K562 (cell line): Measurements from ENCODE around the gene TP63. TPM values are rescaled to one million over a fixed set of nuclear protein-coding genes. Genes with fewer than 3 reads are reported as not detected.

Source experiments
- ATAC-seq: fragments of 200-7000 bp; cut with Tn5 transposase; 3 replicates; pipeline ENCODE4 v1.9.1; 2020; ENCODE audit warnings: moderate library complexity
- BruUV-seq: library from RNA; stranded (reverse); fragments of 400-500 nt; replicated peaks from 2 replicates; lab custom pipeline; 2021; lab: Mats Ljungman, UMichigan
- CTCF ChIA-PET: fragments of 300-600 bp; formaldehyde crosslinking; extraction: SDS; loops from one replicate; lab custom pipeline; 2021; ENCODE audit warnings: low intra/inter-chr PET ratio; lab: Yijun Ruan, JAX
- POLR2A ChIA-PET: fragments of 300-600, 350-650 bp; sonication (Branson Sonifier 250); formaldehyde crosslinking; extraction: SDS; loops from one replicate; lab custom pipeline; 2021; ENCODE audit warnings: antibody characterized with exemption, inconsistent platforms; lab: Yijun Ruan, JAX
- DNase-seq, 4 experiments: peaks; one replicate each; pipeline versions ENCODE4 v3.0.0 to v3.0.0-alpha.2; 2011 to 2018; ENCODE audit warnings: low spot score in 3 of 4, mixed read lengths in 3 of 4; ENCODE audit errors: extremely low read depth in 1 of 4
- FAIRE-seq: peaks from 2 replicates; lab custom pipeline; 2011; peaks lifted over from hg19 to GRCh38; lab: Jason Lieb, UNC
- H2AFZ ChIP-seq: 2 replicates; pipeline ENCODE4 v1.6.0; 2011; ENCODE audit warnings: low read depth, low read length, control low read depth, inconsistent platforms
- H3K27ac ChIP-seq: fragments of 200-600 bp; 3 replicates; pipeline ENCODE4 v1.8.0; 2011; ENCODE audit warnings: low read depth, mild to moderate bottlenecking, control low read depth, inconsistent platforms, low read length, moderate library complexity, mixed read lengths; ENCODE audit errors: extremely low read depth
- H3K27me3 ChIP-seq, 2 experiments: fragments of 300-600 bp in 1 of 2; 2 replicates in 1 of 2; 3 replicates in 1 of 2; pipeline versions ENCODE4 v1.6.0 to v1.8.0; 2011; ENCODE audit warnings: inconsistent platforms in 2 of 2, low read length in 2 of 2, mild to moderate bottlenecking in 1 of 2, mixed read lengths in 1 of 2, moderate library complexity in 1 of 2; ENCODE audit not compliant: control insufficient read depth in 2 of 2, insufficient read depth in 2 of 2
- H3K36me3 ChIP-seq: fragments of 300-600 bp; 3 replicates; pipeline ENCODE4 v1.8.0; 2011; ENCODE audit warnings: mild to moderate bottlenecking, low read length, inconsistent platforms; ENCODE audit not compliant: control insufficient read depth, insufficient read depth
- H3K4me1 ChIP-seq, 2 experiments: fragments of 200-600 bp in 1 of 2; replicated peaks in 1 of 2; 2 replicates in 1 of 2; 3 replicates in 1 of 2; pipeline versions ENCODE4 v1.5.1 to v1.8.0; 2011; ENCODE audit warnings: inconsistent platforms in 2 of 2, low read length in 2 of 2, mild to moderate bottlenecking in 1 of 2, mixed read lengths in 1 of 2, moderate library complexity in 1 of 2; ENCODE audit not compliant: control insufficient read depth in 2 of 2, insufficient read depth in 2 of 2
- H3K4me2 ChIP-seq: 2 replicates; pipeline ENCODE4 v1.6.1; 2011; ENCODE audit warnings: low read length, control low read depth, inconsistent platforms, mixed read lengths; ENCODE audit not compliant: insufficient read depth
- H3K4me3 ChIP-seq: fragments of 200-600 bp; sonication (generic), shearing (Covaris generic); 2 replicates; pipeline ENCODE4 v1.5.1; 2016; ENCODE audit warnings: control low read depth, inconsistent platforms
- H3K79me2 ChIP-seq: fragments of 200-600 bp; 3 replicates; pipeline ENCODE4 v1.8.0; 2011; ENCODE audit warnings: low read length, inconsistent platforms; ENCODE audit not compliant: control insufficient read depth, insufficient read depth
- H3K9ac ChIP-seq, 2 experiments: 2 replicates each; pipeline versions ENCODE4 v1.6.0 to v1.6.1; 2011; ENCODE audit warnings: low read depth in 2 of 2, low read length in 2 of 2, control low read depth in 1 of 2, inconsistent platforms in 1 of 2, mild to moderate bottlenecking in 1 of 2, mixed read lengths in 1 of 2; ENCODE audit not compliant: insufficient read depth in 1 of 2
- H3K9me1 ChIP-seq: one replicate; pipeline ENCODE4 v1.6.0; 2011; ENCODE audit warnings: inconsistent platforms, mild to moderate bottlenecking, low read length, moderate library complexity; ENCODE audit not compliant: control insufficient read depth, insufficient read depth
- H3K9me3 ChIP-seq: replicated peaks from 2 replicates; pipeline ENCODE4 v1.5.1; 2011; ENCODE audit warnings: low read depth, low read length, inconsistent platforms; ENCODE audit not compliant: control insufficient read depth, insufficient read depth
- H4K20me1 ChIP-seq: replicated peaks from 2 replicates; pipeline ENCODE4 v1.6.1; 2011; ENCODE audit warnings: low read length, inconsistent platforms, mixed read lengths; ENCODE audit not compliant: control insufficient read depth, insufficient read depth
- CBX1 ChIP-seq: sonication (generic); IDR thresholded peaks from 2 replicates; pipeline ENCODE4 v1.6.1; 2016; ENCODE audit warnings: antibody characterized with exemption, low read depth, mild to moderate bottlenecking
- CBX3 ChIP-seq, 2 experiments: IDR thresholded peaks; 1 replicate in 1 of 2; 2 replicates in 1 of 2; pipeline ENCODE4 v1.6.1; 2012; ENCODE audit warnings: inconsistent platforms in 2 of 2, low read length in 2 of 2, borderline replicate concordance in 1 of 2, control low read depth in 1 of 2
- E2F3 ChIP-seq: fragments of 250-450 bp; sonication (Bioruptor Pico); IDR thresholded peaks from 2 replicates; pipeline ENCODE4 v1.4.0; 2020; ENCODE audit warnings: mild to moderate bottlenecking
- FUS ChIP-seq: fragments of 200-400 bp; formaldehyde crosslinking; optimal IDR thresholded peaks from 2 replicates; pipeline ENCODE3; 2017; ENCODE audit warnings: low read depth, low read length
- KLF1 ChIP-seq: fragments of 450-650 bp; IDR thresholded peaks from 2 replicates; pipeline ENCODE4 v1.6.1; 2016; ENCODE audit warnings: missing genetic modification characterization, missing compliant biosample characterization
- NEUROD1 ChIP-seq: fragments of 150-350 bp; IDR thresholded peaks from 2 replicates; pipeline ENCODE4 v1.6.1; 2014; ENCODE audit warnings: borderline replicate concordance, low read length, low read depth; ENCODE audit not compliant: partially characterized antibody
- RBM15 ChIP-seq: fragments of 200-400 bp; formaldehyde crosslinking; IDR thresholded peaks from 2 replicates; pipeline ENCODE4 v1.6.1; 2018; ENCODE audit warnings: mild to moderate bottlenecking, low read length, moderate library complexity; ENCODE audit not compliant: insufficient read depth
- RFX5 ChIP-seq: IDR thresholded peaks from 2 replicates; pipeline ENCODE4 v1.6.1; 2011; ENCODE audit warnings: low read depth, mild to moderate bottlenecking, improper control_type of control experiment, low read length
- SAFB ChIP-seq: fragments of 200-400 bp; formaldehyde crosslinking; IDR thresholded peaks from 2 replicates; pipeline ENCODE4 v1.6.1; 2017; ENCODE audit warnings: low read depth, low read length, borderline replicate concordance
- SMARCC2 ChIP-seq: fragments of 450-650 bp; IDR thresholded peaks from 2 replicates; pipeline ENCODE4 v1.6.1; 2017; ENCODE audit warnings: antibody characterized with exemption, moderate library complexity, mild to moderate bottlenecking, low read depth
- TFAM ChIP-seq: fragments of 250-450 bp; sonication (Bioruptor Pico); conservative IDR thresholded peaks from 2 replicates; pipeline ENCODE4 v1.5.0; 2021; ENCODE audit warnings: mild to moderate bottlenecking, moderate library complexity
- ZNF696 ChIP-seq: fragments of 250-450 bp; sonication (Bioruptor Pico); conservative IDR thresholded peaks from 2 replicates; pipeline ENCODE4 v1.4.0; 2020; ENCODE audit warnings: mild to moderate bottlenecking, moderate library complexity
- WGBS: fragments of 100-300 bp; shearing (Covaris generic); methylation state at CpG from one replicate; pipeline ENCODE4 v1.1.6; 2016; ENCODE audit warnings: low coverage, mixed read lengths; ENCODE audit not compliant: insufficient coverage; ENCODE audit errors: missing lambda C conversion rate; 5-methylcytosine and 5-hydroxymethylcytosine counted together
- in situ Hi-C: fragments of 300-500 bp; cut with MboI; formaldehyde crosslinking; loops from 4 replicates; pipeline ENCODE4 v1.15.0; 2018; ENCODE audit warnings: inconsistent platforms, mixed read lengths
- intact Hi-C: fragments of 100-400 bp; cut with micrococcal nuclease; formaldehyde crosslinking; loops from 2 replicates; pipeline ENCODE4 v1.14.2; 2022
- polyA plus RNA-seq, 8 experiments: library from polyadenylated mRNA; depleted of rRNA in 4 of 8; stranded (reverse) in 5 of 8; unstranded in 3 of 8; fragments of >200 nt; fragmentation: Nextera tagmentation in 2 of 8; fragmentation: Illumina TruSeq in 1 of 8; extraction: Ambion mirVana in 2 of 8; extraction: Trizol in 1 of 8; gene quantifications; 2 replicates each; pipeline versions ENCODE4 v1.2.1 to v1.2.3, GENCODE V29; 2011 to 2014; ENCODE audit warnings: inconsistent platforms in 1 of 8, missing spikeins in 1 of 8
- total RNA-seq, 7 experiments: library from RNA; depleted of rRNA in 6 of 7; stranded (reverse); fragments of >200 nt in 6 of 7; fragmentation: Illumina TruSeq in 2 of 7; extraction: Trizol in 2 of 7; gene quantifications; 2 replicates each; pipeline versions ENCODE4 v1.2.1 to v1.2.3, GENCODE V29; 2011 to 2021; ENCODE audit warnings: low replicate concordance in 1 of 7
- TF ChIP-seq, protein P1 (sequence below), 3 experiments: IDR thresholded peaks in 2 of 3; conservative IDR thresholded peaks in 1 of 3; 2 replicates each; pipeline ENCODE4 v1.5.1; 2011 to 2012; ENCODE audit warnings: low read length in 3 of 3, mild to moderate bottlenecking in 3 of 3, control low read depth in 2 of 3, improper control_type of control experiment in 1 of 3, inconsistent platforms in 1 of 3, low read depth in 1 of 3, mixed read lengths in 1 of 3, moderate library complexity in 1 of 3; ENCODE audit not compliant: insufficient read depth in 2 of 3
- TF ChIP-seq, protein P2 (sequence below): fragments of 450-650 bp; IDR thresholded peaks from 2 replicates; pipeline ENCODE4 v1.6.1; 2016; ENCODE audit warnings: mild to moderate bottlenecking
- TF ChIP-seq, protein P3 (sequence below): fragments of 250-450 bp; sonication (Bioruptor Pico); IDR thresholded peaks from 2 replicates; pipeline ENCODE4 v1.5.0; 2020; ENCODE audit warnings: mild to moderate bottlenecking

TP63 gene
- total and polyA plus RNA-seq, 9 of the 15 experiments (the other 6 are each of a cell fraction or from before 2014, with no cell fraction given): 0.32 to 1.4 (median 0.50) TPM

DNA sequence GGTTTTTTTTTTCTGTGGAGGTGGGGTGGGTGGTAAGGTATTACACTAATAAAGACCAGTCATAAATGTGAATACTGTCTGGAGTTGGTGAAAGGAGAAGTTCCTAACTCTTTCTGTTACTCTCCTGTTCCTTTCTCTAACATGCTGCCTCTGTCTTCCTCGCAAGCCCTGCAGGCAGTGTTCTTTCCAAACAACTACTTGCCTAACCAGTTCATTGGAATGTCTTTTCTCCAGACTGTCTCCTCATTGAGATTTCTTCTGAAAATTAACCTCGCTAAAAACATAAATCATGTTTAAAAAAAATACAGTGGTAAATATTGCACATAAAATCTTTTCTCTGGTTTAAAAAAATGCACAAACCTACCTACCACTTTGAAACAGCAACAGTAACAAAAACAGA lies 135.2 kb downstream of the TP63 start (continued):
- no peak for TF ChIP-seq RBM15
- TF ChIP-seq, protein P1, sequence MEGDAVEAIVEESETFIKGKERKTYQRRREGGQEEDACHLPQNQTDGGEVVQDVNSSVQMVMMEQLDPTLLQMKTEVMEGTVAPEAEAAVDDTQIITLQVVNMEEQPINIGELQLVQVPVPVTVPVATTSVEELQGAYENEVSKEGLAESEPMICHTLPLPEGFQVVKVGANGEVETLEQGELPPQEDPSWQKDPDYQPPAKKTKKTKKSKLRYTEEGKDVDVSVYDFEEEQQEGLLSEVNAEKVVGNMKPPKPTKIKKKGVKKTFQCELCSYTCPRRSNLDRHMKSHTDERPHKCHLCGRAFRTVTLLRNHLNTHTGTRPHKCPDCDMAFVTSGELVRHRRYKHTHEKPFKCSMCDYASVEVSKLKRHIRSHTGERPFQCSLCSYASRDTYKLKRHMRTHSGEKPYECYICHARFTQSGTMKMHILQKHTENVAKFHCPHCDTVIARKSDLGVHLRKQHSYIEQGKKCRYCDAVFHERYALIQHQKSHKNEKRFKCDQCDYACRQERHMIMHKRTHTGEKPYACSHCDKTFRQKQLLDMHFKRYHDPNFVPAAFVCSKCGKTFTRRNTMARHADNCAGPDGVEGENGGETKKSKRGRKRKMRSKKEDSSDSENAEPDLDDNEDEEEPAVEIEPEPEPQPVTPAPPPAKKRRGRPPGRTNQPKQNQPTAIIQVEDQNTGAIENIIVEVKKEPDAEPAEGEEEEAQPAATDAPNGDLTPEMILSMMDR (IDR thresholded peaks at IDR 0.05 in 2 of 3, conservative IDR thresholded peaks at IDR 0.05 in 1 of 3; ENCODE audit: insufficient read depth in 2 of 3, low read depth in 1 of 3, low read length in 3 of 3): no peak
- no peak for TF ChIP-seq FUS
- TF ChIP-seq SMARCC2: no peak
- no peak for TF ChIP-seq KLF1 (tag)
- no peak for TF ChIP-seq TFAM

DNA sequence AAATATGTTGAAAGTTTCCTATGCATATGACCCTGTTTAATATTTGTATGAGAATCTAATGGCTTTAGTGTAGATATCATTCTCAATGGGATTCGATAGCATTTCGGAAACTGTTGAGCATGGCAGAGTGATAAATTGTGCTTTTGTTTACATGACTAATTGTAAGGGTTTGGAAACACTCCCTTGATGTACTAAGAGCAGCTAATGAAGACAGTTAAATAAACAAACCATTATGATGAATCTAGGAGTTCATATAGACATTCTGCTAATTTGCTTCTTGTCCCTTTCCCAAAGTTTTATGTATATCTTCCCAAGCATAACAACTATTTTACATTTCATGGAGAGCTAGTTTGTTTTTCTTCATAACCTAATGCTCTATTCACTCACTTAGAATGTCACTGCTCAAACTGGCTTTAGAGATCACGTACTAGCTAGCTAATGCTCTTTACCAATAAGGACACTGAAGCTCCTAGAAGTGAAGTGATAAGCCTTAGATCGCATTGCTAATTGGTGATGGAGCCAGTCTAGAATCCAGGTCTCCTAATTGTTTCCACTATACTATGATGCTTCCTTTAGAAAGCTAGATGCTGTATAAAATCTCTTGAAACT lies 140.8 kb downstream of the TP63 start:
- H3K4me2 ChIP-seq: no peak overlapping the region
- no peaks in the 10 kb centered on the region for H4K20me1 ChIP-seq
- H3K9ac ChIP-seq: no peak overlapping the region
- H3K4me3 ChIP-seq: no peak overlapping the region
- no peaks in the 10 kb centered on the region for H3K9me1 ChIP-seq
- 3% methylated on average over 4 of the region's 4 CpGs for WGBS
- no peak overlapping the region for H2AFZ ChIP-seq
- DNase-seq (no peak), FAIRE-seq (no peak), ATAC-seq (no peak)
- in situ Hi-C loops (no loop called here), intact Hi-C loops (no loop called here)
- no peaks in the 10 kb centered on the region for H3K79me2 ChIP-seq
- no peaks in the 10 kb centered on the region for H3K36me3 ChIP-seq
- no TSS peak for BruUV-seq
- H3K9me3 ChIP-seq: no peaks in the 10 kb centered on the region
- ChIA-PET CTCF (no interaction called here), POLR2A (no interaction called here)
- H3K4me1 ChIP-seq: no peaks in the 10 kb centered on the region
- H3K27me3 ChIP-seq: no peaks in the 10 kb centered on the region
- no peak overlapping the region for H3K27ac ChIP-seq
- TF ChIP-seq CBX3 (IDR thresholded peaks at IDR 0.05; ENCODE audit: borderline replicate concordance in 1 of 2, low read length in 2 of 2): no peak
- no peak for TF ChIP-seq RFX5
- no peak for TF ChIP-seq E2F3 (CRISPR knock-in tag)
- no peak for TF ChIP-seq CBX1
- no peak for TF ChIP-seq ZNF696 (CRISPR knock-in tag)
- no peak for TF ChIP-seq NEUROD1
- TF ChIP-seq, protein P2, sequence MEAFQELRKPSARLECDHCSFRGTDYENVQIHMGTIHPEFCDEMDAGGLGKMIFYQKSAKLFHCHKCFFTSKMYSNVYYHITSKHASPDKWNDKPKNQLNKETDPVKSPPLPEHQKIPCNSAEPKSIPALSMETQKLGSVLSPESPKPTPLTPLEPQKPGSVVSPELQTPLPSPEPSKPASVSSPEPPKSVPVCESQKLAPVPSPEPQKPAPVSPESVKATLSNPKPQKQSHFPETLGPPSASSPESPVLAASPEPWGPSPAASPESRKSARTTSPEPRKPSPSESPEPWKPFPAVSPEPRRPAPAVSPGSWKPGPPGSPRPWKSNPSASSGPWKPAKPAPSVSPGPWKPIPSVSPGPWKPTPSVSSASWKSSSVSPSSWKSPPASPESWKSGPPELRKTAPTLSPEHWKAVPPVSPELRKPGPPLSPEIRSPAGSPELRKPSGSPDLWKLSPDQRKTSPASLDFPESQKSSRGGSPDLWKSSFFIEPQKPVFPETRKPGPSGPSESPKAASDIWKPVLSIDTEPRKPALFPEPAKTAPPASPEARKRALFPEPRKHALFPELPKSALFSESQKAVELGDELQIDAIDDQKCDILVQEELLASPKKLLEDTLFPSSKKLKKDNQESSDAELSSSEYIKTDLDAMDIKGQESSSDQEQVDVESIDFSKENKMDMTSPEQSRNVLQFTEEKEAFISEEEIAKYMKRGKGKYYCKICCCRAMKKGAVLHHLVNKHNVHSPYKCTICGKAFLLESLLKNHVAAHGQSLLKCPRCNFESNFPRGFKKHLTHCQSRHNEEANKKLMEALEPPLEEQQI: no peak
- no peak for TF ChIP-seq SAFB
- TF ChIP-seq, protein P3, sequence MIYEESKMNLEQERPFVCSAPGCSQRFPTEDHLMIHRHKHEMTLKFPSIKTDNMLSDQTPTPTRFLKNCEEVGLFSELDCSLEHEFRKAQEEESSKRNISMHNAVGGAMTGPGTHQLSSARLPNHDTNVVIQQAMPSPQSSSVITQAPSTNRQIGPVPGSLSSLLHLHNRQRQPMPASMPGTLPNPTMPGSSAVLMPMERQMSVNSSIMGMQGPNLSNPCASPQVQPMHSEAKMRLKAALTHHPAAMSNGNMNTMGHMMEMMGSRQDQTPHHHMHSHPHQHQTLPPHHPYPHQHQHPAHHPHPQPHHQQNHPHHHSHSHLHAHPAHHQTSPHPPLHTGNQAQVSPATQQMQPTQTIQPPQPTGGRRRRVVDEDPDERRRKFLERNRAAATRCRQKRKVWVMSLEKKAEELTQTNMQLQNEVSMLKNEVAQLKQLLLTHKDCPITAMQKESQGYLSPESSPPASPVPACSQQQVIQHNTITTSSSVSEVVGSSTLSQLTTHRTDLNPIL (CRISPR knock-in tag): no peak
